ENCODE measurements around the gene PODXL.
"Not testable (repeated sequence)": the region's sequence is repeated elsewhere in the genome, so short reads cannot be mapped to it uniquely, and the experiment has no call there.

PODXL gene

GRCh38 chr7:131518626-131519025 lies 37.8 kb downstream of the PODXL start:
- POLR2A ChIA-PET = no interaction called here
- CTCF ChIA-PET = interaction anchor here (12.1 kb wide), 1 partner anchor 9 kb away, joined by 172 read pairs; no protein-coding TSS in a partner anchor
- no peak for TF ChIP-seq CTCF (IDR thresholded peaks at IDR 0.05; ENCODE audit: insufficient read depth, low read length, missing control alignments)
- no peak for DNase-seq (ENCODE audit: low read depth, low spot score)
- H3K4me3 ChIP-seq (ENCODE audit: low read depth, low read length) = no peak overlapping the region

GRCh38 chr7:131517218-131517923 lies 39.1 kb downstream of the PODXL start:
- ChIA-PET CTCF (interaction anchor here (2.5 kb wide), 1 partner anchor 10 kb away, joined by 14 read pairs; no protein-coding TSS in a partner anchor), POLR2A (no interaction called here)
- no peak for DNase-seq (ENCODE audit: low read depth, low spot score)
- no peak for TF ChIP-seq CTCF (IDR thresholded peaks at IDR 0.05; ENCODE audit: insufficient read depth, low read length, missing control alignments)
- H3K4me3 ChIP-seq (ENCODE audit: low read depth, low read length) = no peak overlapping the region

- DNase-seq (ENCODE audit: low read depth, low spot score); H3K4me3 ChIP-seq (ENCODE audit: low read depth, low read length); POLR2A ChIA-PET: not testable (repeated sequence)
- CTCF ChIA-PET = interaction anchor here (0.9 to 15.6 kb wide), 14 partner anchors 8 to 143 kb away, joined by 3 to 334 read pairs (median 21); no protein-coding TSS in a partner anchor
These were observed 41.0 kb downstream of the PODXL start for GRCh38 chr7:131515471-131515870.

- CTCF ChIA-PET = interaction anchor here (0.9 to 15.6 kb wide), 31 partner anchors 11 to 457 kb away, joined by 3 to 334 read pairs (median 5); no protein-coding TSS in a partner anchor
- POLR2A ChIA-PET = no interaction called here
- TF ChIP-seq CTCF (IDR thresholded peaks at IDR 0.05; ENCODE audit: insufficient read depth, low read length, missing control alignments) = peak; percentile 99
- DNase-seq (ENCODE audit: low read depth, low spot score) = no peak
- no peak overlapping the region for H3K4me3 ChIP-seq (ENCODE audit: low read depth, low read length)
These were observed 43.0 kb downstream of the PODXL start for GRCh38 chr7:131513245-131514061.

- H3K4me3 ChIP-seq (ENCODE audit: low read depth, low read length) = no peak overlapping the region
- CTCF ChIA-PET = interaction anchor here (1.0 to 15.6 kb wide), 17 partner anchors 11 to 456 kb away, joined by 3 to 334 read pairs (median 9); no protein-coding TSS in a partner anchor
- TF ChIP-seq CTCF (IDR thresholded peaks at IDR 0.05; ENCODE audit: insufficient read depth, low read length, missing control alignments) = no peak
- no peak for DNase-seq (ENCODE audit: low read depth, low spot score)
- POLR2A ChIA-PET = interaction anchor here (0.7 kb wide), 1 partner anchor 329 kb away, joined by 3 read pairs; no protein-coding TSS in a partner anchor
These were observed 44.5 kb downstream of the PODXL start for GRCh38 chr7:131511774-131512535.

- ChIA-PET POLR2A (interaction anchor here (0.7 kb wide), 1 partner anchor 329 kb away, joined by 3 read pairs; no protein-coding TSS in a partner anchor), CTCF (interaction anchor here (0.6 to 15.6 kb wide), 11 partner anchors 10 to 399 kb away, joined by 3 to 334 read pairs (median 53); no protein-coding TSS in a partner anchor)
- no peak for DNase-seq (ENCODE audit: low read depth, low spot score)
- no peak overlapping the region for H3K4me3 ChIP-seq (ENCODE audit: low read depth, low read length)
- TF ChIP-seq CTCF (IDR thresholded peaks at IDR 0.05; ENCODE audit: insufficient read depth, low read length, missing control alignments) = no peak
These were observed 45.4 kb downstream of the PODXL start for GRCh38 chr7:131511071-131511470.
